Measurements from ENCODE around the gene COTL1.

DNA sequence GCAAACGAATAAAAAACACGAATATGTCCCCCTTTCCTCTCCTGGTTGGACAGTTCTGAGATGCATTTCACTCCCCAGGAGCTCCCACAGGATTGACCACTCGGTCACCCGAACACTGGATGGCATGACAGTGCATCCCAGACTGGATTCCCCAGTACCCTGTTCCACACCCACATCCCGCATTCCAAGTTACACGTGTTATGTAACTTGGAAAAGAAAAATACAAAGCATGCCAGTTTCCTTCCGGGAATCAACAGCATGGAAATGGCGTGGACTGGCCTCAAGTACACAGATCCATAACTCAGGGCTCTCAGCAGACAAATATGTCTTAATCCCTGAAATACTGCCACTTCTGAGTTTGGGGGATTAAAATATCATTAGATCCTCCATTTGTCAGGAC lies 17.8 kb upstream of the COTL1 start:
- TF ChIP-seq POLR2A (IDR thresholded peaks at IDR 0.05; ENCODE audit: low read depth) (no peak), POLR2AphosphoS5 (IDR thresholded peaks at IDR 0.05) (no peak)
- TF ChIP-seq, protein P1, sequence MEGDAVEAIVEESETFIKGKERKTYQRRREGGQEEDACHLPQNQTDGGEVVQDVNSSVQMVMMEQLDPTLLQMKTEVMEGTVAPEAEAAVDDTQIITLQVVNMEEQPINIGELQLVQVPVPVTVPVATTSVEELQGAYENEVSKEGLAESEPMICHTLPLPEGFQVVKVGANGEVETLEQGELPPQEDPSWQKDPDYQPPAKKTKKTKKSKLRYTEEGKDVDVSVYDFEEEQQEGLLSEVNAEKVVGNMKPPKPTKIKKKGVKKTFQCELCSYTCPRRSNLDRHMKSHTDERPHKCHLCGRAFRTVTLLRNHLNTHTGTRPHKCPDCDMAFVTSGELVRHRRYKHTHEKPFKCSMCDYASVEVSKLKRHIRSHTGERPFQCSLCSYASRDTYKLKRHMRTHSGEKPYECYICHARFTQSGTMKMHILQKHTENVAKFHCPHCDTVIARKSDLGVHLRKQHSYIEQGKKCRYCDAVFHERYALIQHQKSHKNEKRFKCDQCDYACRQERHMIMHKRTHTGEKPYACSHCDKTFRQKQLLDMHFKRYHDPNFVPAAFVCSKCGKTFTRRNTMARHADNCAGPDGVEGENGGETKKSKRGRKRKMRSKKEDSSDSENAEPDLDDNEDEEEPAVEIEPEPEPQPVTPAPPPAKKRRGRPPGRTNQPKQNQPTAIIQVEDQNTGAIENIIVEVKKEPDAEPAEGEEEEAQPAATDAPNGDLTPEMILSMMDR (IDR thresholded peaks at IDR 0.05), result no peak
